ENCODE results near the gene DAAM2.

DNA sequence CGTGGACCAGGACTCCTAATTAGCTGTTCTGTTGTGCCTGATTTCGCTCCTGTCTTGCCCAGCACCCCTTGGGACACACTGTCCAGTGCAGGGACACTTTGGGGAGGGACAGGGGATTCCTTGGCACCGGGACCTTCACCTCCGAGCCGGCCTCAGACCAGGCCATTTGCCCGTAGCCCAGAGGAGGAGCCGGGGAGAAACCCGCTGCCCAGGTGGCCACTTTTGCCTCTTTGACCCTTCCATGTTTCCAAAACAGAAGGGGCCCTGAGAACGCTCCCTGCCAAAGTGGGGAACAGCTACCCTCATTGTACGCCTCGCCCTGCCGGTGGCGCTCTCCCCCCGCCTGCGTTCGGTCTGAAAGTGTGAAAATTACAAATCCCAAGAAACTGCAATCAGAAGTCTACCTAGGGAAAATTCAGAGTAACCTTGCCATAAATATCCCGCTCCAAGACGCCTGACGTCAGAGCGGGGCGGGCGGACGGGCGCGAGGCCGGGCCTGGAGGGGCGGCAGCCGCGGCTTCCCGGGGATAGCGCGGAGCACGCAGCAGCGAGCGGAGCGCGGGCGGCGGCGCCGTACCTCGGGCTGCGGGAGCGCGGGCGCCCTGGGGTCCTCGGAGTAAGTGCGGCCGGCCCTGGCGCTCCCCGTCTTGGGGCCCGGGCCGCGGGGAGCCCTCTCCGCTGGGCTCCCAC is at the start of gene DAAM2:
- TF ChIP-seq, protein P1, sequence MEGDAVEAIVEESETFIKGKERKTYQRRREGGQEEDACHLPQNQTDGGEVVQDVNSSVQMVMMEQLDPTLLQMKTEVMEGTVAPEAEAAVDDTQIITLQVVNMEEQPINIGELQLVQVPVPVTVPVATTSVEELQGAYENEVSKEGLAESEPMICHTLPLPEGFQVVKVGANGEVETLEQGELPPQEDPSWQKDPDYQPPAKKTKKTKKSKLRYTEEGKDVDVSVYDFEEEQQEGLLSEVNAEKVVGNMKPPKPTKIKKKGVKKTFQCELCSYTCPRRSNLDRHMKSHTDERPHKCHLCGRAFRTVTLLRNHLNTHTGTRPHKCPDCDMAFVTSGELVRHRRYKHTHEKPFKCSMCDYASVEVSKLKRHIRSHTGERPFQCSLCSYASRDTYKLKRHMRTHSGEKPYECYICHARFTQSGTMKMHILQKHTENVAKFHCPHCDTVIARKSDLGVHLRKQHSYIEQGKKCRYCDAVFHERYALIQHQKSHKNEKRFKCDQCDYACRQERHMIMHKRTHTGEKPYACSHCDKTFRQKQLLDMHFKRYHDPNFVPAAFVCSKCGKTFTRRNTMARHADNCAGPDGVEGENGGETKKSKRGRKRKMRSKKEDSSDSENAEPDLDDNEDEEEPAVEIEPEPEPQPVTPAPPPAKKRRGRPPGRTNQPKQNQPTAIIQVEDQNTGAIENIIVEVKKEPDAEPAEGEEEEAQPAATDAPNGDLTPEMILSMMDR (IDR thresholded peaks at IDR 0.05), result no peak
- peak in 2 of 3 donors; percentile 8 to 28 for TF ChIP-seq POLR2AphosphoS5 (IDR thresholded peaks at IDR 0.05)

All from breast epithelium (tissue), 3 donors.